B cell (primary cell): ENCODE measurements around the gene SDF2. TPM values are rescaled to one million over a fixed set of nuclear protein-coding genes. Genes with fewer than 3 reads are reported as not detected.

Source experiments
- ATAC-seq: fragments of 200-7000 bp; cut with Tn5 transposase; one replicate; pipeline ENCODE4 v1.10.0; 2021; ENCODE audit warnings: low read depth, mild to moderate bottlenecking, moderate number of reproducible peaks, moderate library complexity
- CTCF ChIA-PET: fragments of 350-600 bp; sonication (Branson Sonifier 250); formaldehyde crosslinking; loops from one replicate; lab custom pipeline; 2021; ENCODE audit warnings: antibody characterized with exemption, inconsistent platforms; lab: Charles Lee
- POLR2A ChIA-PET: fragments of 350-600 bp; sonication (Branson Sonifier 250); formaldehyde crosslinking; loops from one replicate; lab custom pipeline; 2021; ENCODE audit warnings: antibody characterized with exemption; lab: Charles Lee
- DNase-seq: peaks from one replicate; pipeline ENCODE4 v3.0.0; 2013
- H2AFZ ChIP-seq: 2 replicates; pipeline ENCODE4 v1.6.1; 2012; ENCODE audit warnings: mild to moderate bottlenecking, low read depth, low read length; ENCODE audit not compliant: insufficient read depth, poor library complexity, severe bottlenecking
- H3K27ac ChIP-seq, 2 donors: 1 replicate in 1 of 2; 2 replicates in 1 of 2; pipeline ENCODE4 v1.5.1; 2012 to 2013; ENCODE audit warnings: low read length in 2 of 2, mild to moderate bottlenecking in 2 of 2, moderate library complexity in 1 of 2
- H3K27me3 ChIP-seq, 4 experiments: fragments of 200-600 bp in 1 of 4; sonication (generic) in 1 of 4; replicated peaks in 1 of 4; 1 replicate in 2 of 4; 2 replicates in 2 of 4; pipeline versions ENCODE4 v1.6.1 to v1.7.0; 2013 to 2016; ENCODE audit warnings: low read length in 3 of 4, mild to moderate bottlenecking in 2 of 4, mixed read lengths in 1 of 4, moderate library complexity in 1 of 4; ENCODE audit not compliant: insufficient read depth in 4 of 4, control insufficient read depth in 3 of 4; ENCODE audit errors: control extremely low read depth in 1 of 4
- H3K36me3 ChIP-seq, 2 experiments: replicated peaks in 1 of 2; 1 replicate in 1 of 2; 2 replicates in 1 of 2; pipeline versions ENCODE4 v1.6.1 to v1.7.1; 2013; ENCODE audit warnings: low read length in 1 of 2; ENCODE audit not compliant: insufficient read depth in 2 of 2, control insufficient read depth in 1 of 2; ENCODE audit errors: control extremely low read depth in 1 of 2, extremely low read depth in 1 of 2
- H3K4me1 ChIP-seq, 2 donors: fragments of 200-600 bp in 1 of 2; sonication (generic) in 1 of 2; 1 replicate in 1 of 2; 2 replicates in 1 of 2; pipeline versions ENCODE4 v1.5.1 to v1.6.1; 2013 to 2017; ENCODE audit warnings: low read length in 2 of 2; ENCODE audit not compliant: control insufficient read depth in 2 of 2, insufficient read depth in 2 of 2
- H3K4me2 ChIP-seq: replicated peaks from 2 replicates; pipeline ENCODE3; 2012; ENCODE audit warnings: mild to moderate bottlenecking, low read depth, low read length; ENCODE audit not compliant: poor library complexity, severe bottlenecking
- H3K4me3 ChIP-seq, 5 experiments: fragments of 200-600 bp in 1 of 5; sonication (generic) in 1 of 5; 1 replicate in 3 of 5; 2 replicates in 2 of 5; pipeline versions ENCODE4 v1.5.1 to v1.7.0; 2011 to 2016; ENCODE audit warnings: low read length in 4 of 5, mild to moderate bottlenecking in 4 of 5, low read depth in 2 of 5, control low read depth in 1 of 5, moderate library complexity in 1 of 5; ENCODE audit not compliant: insufficient read depth in 1 of 5; ENCODE audit errors: control extremely low read depth in 1 of 5, extremely low read depth in 1 of 5
- H3K79me2 ChIP-seq: fragments of 200-600 bp; sonication (generic); one replicate; pipeline ENCODE4 v1.6.0; 2016; ENCODE audit warnings: low read length; ENCODE audit not compliant: control insufficient read depth, insufficient read depth
- H3K9ac ChIP-seq: fragments of 200-600 bp; sonication (generic); 2 replicates; pipeline ENCODE4 v1.6.1; 2017; ENCODE audit warnings: mild to moderate bottlenecking, low read length, moderate library complexity
- H3K9me3 ChIP-seq, 3 donors: one replicate each; pipeline versions ENCODE4 v1.6.1 to v1.7.1; 2013; ENCODE audit warnings: low read length in 2 of 3; ENCODE audit not compliant: control insufficient read depth in 2 of 3, insufficient read depth in 1 of 3; ENCODE audit errors: control extremely low read depth in 1 of 3
- H4K20me1 ChIP-seq: 2 replicates; pipeline ENCODE4 v1.6.0; 2012; ENCODE audit warnings: mild to moderate bottlenecking, low read length; ENCODE audit not compliant: insufficient read depth, control insufficient read depth, poor library complexity, severe bottlenecking
- H3K27ac Mint-ChIP-seq: one replicate; pipeline ENCODE4 v1.8.0; 2021; ENCODE audit warnings: mixed read lengths
- H3K27me3 Mint-ChIP-seq: one replicate; pipeline ENCODE4 v1.8.0; 2021; ENCODE audit warnings: mixed read lengths
- H3K4me1 Mint-ChIP-seq: one replicate; pipeline ENCODE4 v1.8.0; 2021; ENCODE audit warnings: mixed read lengths
- H3K4me3 Mint-ChIP-seq: one replicate; pipeline ENCODE4 v1.8.0; 2021; ENCODE audit warnings: mixed read lengths
- H3K9me3 Mint-ChIP-seq: one replicate; pipeline ENCODE4 v1.8.0; 2022; ENCODE audit warnings: mixed read lengths; ENCODE audit not compliant: insufficient read depth
- EZH2 ChIP-seq: IDR thresholded peaks from 2 replicates; pipeline ENCODE4 v1.6.1; 2012; ENCODE audit warnings: borderline replicate concordance, low read depth, mild to moderate bottlenecking, moderate library complexity, low read length; ENCODE audit not compliant: insufficient read depth, poor library complexity, severe bottlenecking
- whole genome bisulfite sequencing: methylation state at CpG from one replicate; pipeline ENCODE4 v1.1.5; 2013; ENCODE audit warnings: missing lambda C conversion rate; ENCODE audit not compliant: insufficient coverage; 5-methylcytosine and 5-hydroxymethylcytosine counted together
- intact Hi-C: fragments of 100-400 bp; cut with micrococcal nuclease; formaldehyde crosslinking; loops from one replicate; pipeline ENCODE4 v1.10.0; 2022
- polyA plus RNA-seq: library from polyadenylated mRNA; depleted of rRNA; stranded (reverse); fragments of >200 nt; gene quantifications from 2 replicates; pipeline ENCODE4 v1.2.3, GENCODE V29; 2012
- total RNA-seq, 2 donors: library from RNA; stranded (reverse); fragments of 120-200 nt in 1 of 2; gene quantifications; 1 replicate in 1 of 2; 2 replicates in 1 of 2; pipeline versions ENCODE4 v1.2.3 to v1.2.4, GENCODE V29; 2013 to 2022
- TF ChIP-seq, protein P1 (sequence below): fragments of 200-600 bp; IDR thresholded peaks from one replicate; pipeline ENCODE4 v1.8.0; 2022; ENCODE audit warnings: antibody characterized with exemption, mild to moderate bottlenecking

Gene SDF2
- total and polyA plus RNA-seq, 2 donors (not counting 1 experiment from before 2014, with no cell fraction given), result 32.6 to 40.4 TPM

DNA sequence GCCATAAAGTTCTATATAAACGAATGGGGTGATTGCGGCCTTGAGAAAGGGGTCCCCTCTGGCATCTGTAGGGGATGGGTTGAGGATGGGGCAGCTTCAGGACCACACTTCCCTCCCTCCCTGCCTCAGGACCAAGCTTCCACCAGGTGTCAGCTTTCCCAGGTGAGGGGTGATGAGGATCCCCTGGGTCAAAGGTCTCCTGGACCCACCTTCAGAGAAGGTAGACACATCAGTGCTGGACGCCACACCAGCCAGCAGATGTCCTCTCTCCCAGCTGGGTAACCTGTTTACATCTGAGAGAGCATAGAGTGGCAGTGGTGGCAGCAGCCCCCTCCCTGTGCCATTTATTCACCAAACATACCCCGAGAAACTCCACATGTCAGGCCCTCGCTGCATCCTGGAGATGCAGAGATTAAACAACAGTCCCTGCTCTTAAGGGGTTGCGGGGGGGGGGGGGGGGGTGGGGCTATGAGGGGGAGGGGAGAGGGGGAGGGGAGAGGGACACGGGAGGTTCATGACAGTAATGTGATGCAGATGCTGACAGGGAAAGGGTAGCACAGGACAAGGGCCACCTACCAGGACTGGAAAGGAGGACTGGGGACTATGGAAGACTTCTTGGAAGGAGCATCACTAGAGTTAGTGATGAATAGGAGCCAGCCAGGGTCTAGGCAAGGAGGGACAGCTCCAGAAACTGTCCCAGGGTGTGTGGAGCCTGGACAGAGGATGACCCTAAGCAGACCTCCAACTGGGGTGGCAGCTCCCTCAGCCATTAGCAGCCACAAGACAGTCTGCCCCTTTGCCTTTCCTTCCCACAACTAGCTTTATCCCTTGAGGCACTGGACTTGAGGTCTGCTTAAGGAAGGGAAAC is 45.0 kb upstream of the SDF2 start:
- Histone ChIP-seq H3K4me1 (peaks cover 2 to 7% of the 10 kb centered on the region in 2 donors), H3K27ac (no peak overlapping the region), H3K4me2 (no peak overlapping the region), H2AFZ (no peak overlapping the region), H4K20me1 (no peaks in the 10 kb centered on the region), H3K27me3 (no peaks in the 10 kb centered on the region), H3K9me3 (no peaks in the 10 kb centered on the region), H3K79me2 (no peaks in the 10 kb centered on the region), H3K9ac (no peak overlapping the region), H3K4me3 (no peak overlapping the region), H3K36me3 (peaks cover 0 to 22% of the 10 kb centered on the region in 2 experiments)
- ChIA-PET POLR2A (interaction anchor here (1.4 kb wide), 1 partner anchor 13 kb away, joined by 4 read pairs; the partner anchor contains the start of gene RPL23A), CTCF (interaction anchor here (0.8 kb wide), 1 partner anchor 20 kb away, joined by 4 read pairs; the partner anchor contains the start of gene TLCD1)
- Mint-ChIP-seq H3K4me1 (peaks cover 6% of the 10 kb centered on the region), H3K4me3 (no peak overlapping the region), H3K27ac (no peak overlapping the region), H3K9me3 (no peaks in the 10 kb centered on the region), H3K27me3 (no peaks in the 10 kb centered on the region)
- DNase-seq (no peak), ATAC-seq (no peak)
- intact Hi-C loops, result no loop called here
- 100% methylated on average over 3 of the region's 7 CpGs for WGBS
- TF ChIP-seq EZH2, result no peak
- TF ChIP-seq, protein P1, sequence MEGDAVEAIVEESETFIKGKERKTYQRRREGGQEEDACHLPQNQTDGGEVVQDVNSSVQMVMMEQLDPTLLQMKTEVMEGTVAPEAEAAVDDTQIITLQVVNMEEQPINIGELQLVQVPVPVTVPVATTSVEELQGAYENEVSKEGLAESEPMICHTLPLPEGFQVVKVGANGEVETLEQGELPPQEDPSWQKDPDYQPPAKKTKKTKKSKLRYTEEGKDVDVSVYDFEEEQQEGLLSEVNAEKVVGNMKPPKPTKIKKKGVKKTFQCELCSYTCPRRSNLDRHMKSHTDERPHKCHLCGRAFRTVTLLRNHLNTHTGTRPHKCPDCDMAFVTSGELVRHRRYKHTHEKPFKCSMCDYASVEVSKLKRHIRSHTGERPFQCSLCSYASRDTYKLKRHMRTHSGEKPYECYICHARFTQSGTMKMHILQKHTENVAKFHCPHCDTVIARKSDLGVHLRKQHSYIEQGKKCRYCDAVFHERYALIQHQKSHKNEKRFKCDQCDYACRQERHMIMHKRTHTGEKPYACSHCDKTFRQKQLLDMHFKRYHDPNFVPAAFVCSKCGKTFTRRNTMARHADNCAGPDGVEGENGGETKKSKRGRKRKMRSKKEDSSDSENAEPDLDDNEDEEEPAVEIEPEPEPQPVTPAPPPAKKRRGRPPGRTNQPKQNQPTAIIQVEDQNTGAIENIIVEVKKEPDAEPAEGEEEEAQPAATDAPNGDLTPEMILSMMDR, result no peak

DNA sequence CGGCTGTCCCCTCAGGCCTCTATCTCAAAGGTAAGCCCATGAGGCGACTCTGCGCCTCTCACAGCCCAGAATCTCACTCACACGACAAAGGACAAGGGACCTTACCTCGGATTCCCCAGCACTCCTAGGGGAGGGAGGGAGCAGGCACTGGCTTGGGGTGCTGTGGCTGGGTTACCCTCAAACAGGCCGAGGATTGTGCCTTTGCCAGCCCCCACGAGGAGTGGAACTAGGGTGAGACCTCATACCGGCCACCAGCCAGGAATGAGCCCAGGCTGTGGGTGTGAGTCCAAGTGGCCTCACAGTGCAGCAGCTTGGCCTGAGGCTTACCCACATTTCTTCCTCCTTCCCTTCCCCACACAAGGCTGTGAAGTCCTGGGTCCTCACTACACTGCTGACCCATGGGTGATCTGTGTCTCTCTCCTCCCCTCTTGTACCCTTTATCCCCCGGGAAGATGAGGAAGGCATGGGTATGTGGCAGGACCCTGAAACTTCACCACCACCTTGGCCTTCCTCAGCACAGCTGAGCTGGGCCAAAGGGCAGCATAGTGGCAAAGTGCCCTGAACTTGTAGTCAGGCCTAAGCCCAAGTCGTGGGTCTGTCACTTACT is 44.1 kb upstream of the SDF2 start:
- ATAC-seq (no peak), DNase-seq (no peak)
- H3K79me2 ChIP-seq, result no peaks in the 10 kb centered on the region
- peaks cover 0 to 4% of the 10 kb centered on the region in 2 donors for H3K4me1 ChIP-seq
- no peak overlapping the region for H3K4me2 ChIP-seq
- no peak overlapping the region for H3K27ac Mint-ChIP-seq
- TF ChIP-seq, protein P1, result no peak
- no peak for TF ChIP-seq EZH2
- no peak overlapping the region for H3K4me3 Mint-ChIP-seq
- no peak overlapping the region for H3K9ac ChIP-seq
- no peaks in the 10 kb centered on the region for H3K27me3 Mint-ChIP-seq
- no peak overlapping the region for H3K27ac ChIP-seq
- ChIA-PET CTCF (no interaction called here), POLR2A (no interaction called here)
- intact Hi-C loops, result no loop called here
- H2AFZ ChIP-seq, result no peak overlapping the region
- H3K9me3 ChIP-seq, result no peaks in the 10 kb centered on the region
- no peak overlapping the region for H3K4me3 ChIP-seq
- no peaks in the 10 kb centered on the region for H3K27me3 ChIP-seq
- WGBS, result 94% methylated on average over 3 of the region's 10 CpGs
- no peaks in the 10 kb centered on the region for H4K20me1 ChIP-seq
- peaks cover 4% of the 10 kb centered on the region for H3K4me1 Mint-ChIP-seq
- no peaks in the 10 kb centered on the region for H3K9me3 Mint-ChIP-seq
- H3K36me3 ChIP-seq, result peaks cover 0 to 31% of the 10 kb centered on the region in 2 experiments
